Sigmoid colon (tissue), 7 donors: Measurements from ENCODE around the gene UTP11. TPM values are rescaled to one million over a fixed set of nuclear protein-coding genes. Genes with fewer than 3 reads are reported as not detected.

Experiments used
- DNase-seq: peaks from one replicate; pipeline ENCODE4 v3.0.0-alpha.2; 2019
- H3K27ac ChIP-seq, 4 donors: fragments of 200-600 bp; sonication (generic); one replicate each; pipeline ENCODE4 v1.5.1; 2016 to 2019; ENCODE audit warnings: mild to moderate bottlenecking in 1 of 4
- H3K27me3 ChIP-seq, 3 donors: fragments of 200-600 bp; sonication (generic); one replicate each; pipeline ENCODE4 v1.5.1; 2019; ENCODE audit warnings: mild to moderate bottlenecking in 1 of 3
- H3K36me3 ChIP-seq, 4 donors: fragments of 200-600 bp; sonication (generic); one replicate each; pipeline ENCODE4 v1.5.1; 2016 to 2019
- H3K4me1 ChIP-seq, 4 donors: fragments of 200-600 bp; sonication (generic); one replicate each; pipeline ENCODE4 v1.5.1; 2017 to 2019
- H3K4me3 ChIP-seq, 4 donors: fragments of 200-600 bp; sonication (generic); one replicate each; pipeline ENCODE4 v1.5.1; 2017 to 2019; ENCODE audit warnings: mild to moderate bottlenecking in 2 of 4, moderate library complexity in 1 of 4
- H3K9me3 ChIP-seq, 4 donors: fragments of 200-600 bp in 3 of 4; sonication (generic) in 3 of 4; one replicate each; pipeline versions ENCODE4 v1.5.1 to v1.6.1; 2013 to 2019
- EP300 ChIP-seq, 4 donors: sonication (generic); formaldehyde crosslinking; IDR thresholded peaks; one replicate each; pipeline ENCODE4 v1.6.1; 2017; ENCODE audit warnings: antibody characterized with exemption in 4 of 4
- POLR2A ChIP-seq, 2 donors: fragments of 450-650 bp; IDR thresholded peaks; one replicate each; pipeline ENCODE4 v1.6.1; 2016; ENCODE audit warnings: antibody characterized with exemption in 2 of 2, mild to moderate bottlenecking in 2 of 2, moderate library complexity in 2 of 2
- POLR2AphosphoS5 ChIP-seq, 4 donors: sonication (generic); formaldehyde crosslinking; IDR thresholded peaks; one replicate each; pipeline ENCODE4 v1.6.1; 2017; ENCODE audit warnings: antibody characterized with exemption in 4 of 4
- WGBS, 2 donors: extraction: QIAGEN DNeasy Blood & Tissue Kit; methylation state at CpG; one replicate each; pipeline ENCODE4 v1.1.7; 2013; 5-methylcytosine and 5-hydroxymethylcytosine counted together
- intact Hi-C: fragments of 100-400 bp; cut with DNase I; formaldehyde crosslinking; loops from one replicate; pipeline ENCODE4 v1.15.1; 2023
- polyA plus RNA-seq, 3 donors: library from polyadenylated mRNA; stranded (reverse); fragments of 200-250 nt; gene quantifications; one replicate each; pipeline ENCODE4 v1.2.3, GENCODE V29; 2013
- total RNA-seq, 4 donors: library from RNA; depleted of rRNA; stranded (reverse); fragments of >200 nt; gene quantifications; one replicate each; pipeline ENCODE4 v1.1.0, GENCODE V29; 2016
- TF ChIP-seq, protein P1 (sequence below), 4 experiments: fragments of 450-650 bp in 3 of 4; fragments of 200-600 bp in 1 of 4; IDR thresholded peaks; one replicate each; pipeline ENCODE4 v1.5.1; 2016 to 2019; ENCODE audit warnings: antibody characterized with exemption in 4 of 4, mild to moderate bottlenecking in 3 of 4, moderate library complexity in 2 of 4
- donor health status: healthy with polysubstance abuse.
- donor health status: Bipolar disorder and iron deficiency.
- donor health status: healthy.

UTP11 gene
- total and polyA plus RNA-seq, 7 donors = 14.4 to 76.5 (median 54.8) TPM

DNA sequence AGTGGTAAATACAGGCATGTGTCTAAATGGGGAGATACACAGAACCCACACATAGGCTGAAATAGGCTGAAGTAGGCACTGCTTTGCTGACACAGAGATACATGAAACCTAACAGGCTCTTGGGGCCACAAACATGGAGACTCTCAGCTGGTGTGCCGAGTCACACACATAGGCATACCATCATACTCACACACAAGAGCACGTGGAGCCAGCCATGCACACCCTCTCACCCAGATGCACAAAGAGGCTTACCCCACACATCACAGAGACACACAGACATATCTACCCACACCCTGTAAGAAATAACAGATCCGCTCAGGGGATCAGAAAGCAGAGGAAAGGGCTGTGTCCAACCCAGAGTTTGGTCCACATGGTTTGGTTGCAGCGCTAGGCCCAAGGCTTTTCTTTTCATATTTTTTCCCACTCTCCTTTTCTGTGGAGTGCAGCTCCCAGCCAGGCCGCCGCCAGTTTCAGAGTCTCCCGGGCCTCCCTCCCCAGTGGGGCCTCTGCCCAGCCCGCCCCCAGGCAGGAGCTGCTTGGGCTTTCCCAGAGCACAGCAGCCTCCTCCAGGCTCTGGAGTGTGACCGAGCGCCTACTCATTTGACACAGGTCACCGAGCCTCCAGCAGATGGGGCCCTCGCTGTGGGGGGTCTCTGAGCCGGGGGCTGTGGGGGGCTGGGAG, 38.0 kb downstream of the UTP11 start:
- peaks cover 0 to 20% (median 17%) of the 10 kb centered on the region in 4 donors for H3K4me1 ChIP-seq
- no peak overlapping the region for H3K4me3 ChIP-seq
- H3K27me3 ChIP-seq = peaks cover 11 to 35% (median 27%) of the 10 kb centered on the region in 3 donors
- no peaks in the 10 kb centered on the region for H3K9me3 ChIP-seq
- intact Hi-C loops = no loop called here
- no peaks in the 10 kb centered on the region for H3K36me3 ChIP-seq
- 69% methylated on average over 13 of the region's 13 CpGs for WGBS, 2 donors
- H3K27ac ChIP-seq = no peak overlapping the region
- no peak for TF ChIP-seq POLR2A (IDR thresholded peaks at IDR 0.05)
- TF ChIP-seq, protein P1, sequence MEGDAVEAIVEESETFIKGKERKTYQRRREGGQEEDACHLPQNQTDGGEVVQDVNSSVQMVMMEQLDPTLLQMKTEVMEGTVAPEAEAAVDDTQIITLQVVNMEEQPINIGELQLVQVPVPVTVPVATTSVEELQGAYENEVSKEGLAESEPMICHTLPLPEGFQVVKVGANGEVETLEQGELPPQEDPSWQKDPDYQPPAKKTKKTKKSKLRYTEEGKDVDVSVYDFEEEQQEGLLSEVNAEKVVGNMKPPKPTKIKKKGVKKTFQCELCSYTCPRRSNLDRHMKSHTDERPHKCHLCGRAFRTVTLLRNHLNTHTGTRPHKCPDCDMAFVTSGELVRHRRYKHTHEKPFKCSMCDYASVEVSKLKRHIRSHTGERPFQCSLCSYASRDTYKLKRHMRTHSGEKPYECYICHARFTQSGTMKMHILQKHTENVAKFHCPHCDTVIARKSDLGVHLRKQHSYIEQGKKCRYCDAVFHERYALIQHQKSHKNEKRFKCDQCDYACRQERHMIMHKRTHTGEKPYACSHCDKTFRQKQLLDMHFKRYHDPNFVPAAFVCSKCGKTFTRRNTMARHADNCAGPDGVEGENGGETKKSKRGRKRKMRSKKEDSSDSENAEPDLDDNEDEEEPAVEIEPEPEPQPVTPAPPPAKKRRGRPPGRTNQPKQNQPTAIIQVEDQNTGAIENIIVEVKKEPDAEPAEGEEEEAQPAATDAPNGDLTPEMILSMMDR (IDR thresholded peaks at IDR 0.05) = no peak
- no peak for TF ChIP-seq POLR2AphosphoS5 (IDR thresholded peaks at IDR 0.05)
- no peak for TF ChIP-seq EP300 (IDR thresholded peaks at IDR 0.05)
- DNase-seq = no peak

DNA sequence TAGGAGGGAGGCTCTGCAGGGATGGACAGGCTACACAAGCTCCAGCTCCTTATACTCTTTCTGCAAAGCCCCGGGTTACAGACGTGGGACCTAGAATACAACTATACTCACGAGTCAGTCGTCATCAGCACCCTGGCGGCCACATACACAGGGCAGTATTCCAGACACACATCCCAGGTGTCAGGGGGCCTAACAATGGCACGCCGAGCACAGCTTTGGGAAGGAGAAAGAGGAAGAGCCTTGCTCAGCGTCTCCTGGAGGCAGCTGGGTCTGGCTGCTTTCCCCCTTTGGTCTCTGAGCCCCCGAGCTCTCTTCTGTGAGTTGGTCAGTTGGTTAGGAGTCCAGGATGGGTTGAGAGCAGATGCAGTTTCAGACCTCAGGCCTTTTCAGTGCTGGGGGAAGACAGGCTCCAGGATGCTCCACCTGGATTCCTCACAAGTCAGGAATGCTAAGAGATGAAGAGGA, 38.6 kb downstream of the UTP11 start:
- H3K36me3 ChIP-seq = no peaks in the 10 kb centered on the region
- WGBS, 2 donors = 75 to 78% methylated on average over 9 of the region's 9 CpGs
- H3K4me3 ChIP-seq = no peak overlapping the region
- TF ChIP-seq EP300 (IDR thresholded peaks at IDR 0.05) (no peak), POLR2A (IDR thresholded peaks at IDR 0.05) (no peak), POLR2AphosphoS5 (IDR thresholded peaks at IDR 0.05) (no peak)
- TF ChIP-seq, protein P1 (IDR thresholded peaks at IDR 0.05) = no peak
- peaks cover 6 to 30% (median 23%) of the 10 kb centered on the region in 3 donors for H3K27me3 ChIP-seq
- no peak overlapping the region for H3K27ac ChIP-seq
- intact Hi-C loops = no loop called here
- H3K4me1 ChIP-seq = peaks cover 0 to 16% (median 12%) of the 10 kb centered on the region in 4 donors
- no peak for DNase-seq
- no peaks in the 10 kb centered on the region for H3K9me3 ChIP-seq

DNA sequence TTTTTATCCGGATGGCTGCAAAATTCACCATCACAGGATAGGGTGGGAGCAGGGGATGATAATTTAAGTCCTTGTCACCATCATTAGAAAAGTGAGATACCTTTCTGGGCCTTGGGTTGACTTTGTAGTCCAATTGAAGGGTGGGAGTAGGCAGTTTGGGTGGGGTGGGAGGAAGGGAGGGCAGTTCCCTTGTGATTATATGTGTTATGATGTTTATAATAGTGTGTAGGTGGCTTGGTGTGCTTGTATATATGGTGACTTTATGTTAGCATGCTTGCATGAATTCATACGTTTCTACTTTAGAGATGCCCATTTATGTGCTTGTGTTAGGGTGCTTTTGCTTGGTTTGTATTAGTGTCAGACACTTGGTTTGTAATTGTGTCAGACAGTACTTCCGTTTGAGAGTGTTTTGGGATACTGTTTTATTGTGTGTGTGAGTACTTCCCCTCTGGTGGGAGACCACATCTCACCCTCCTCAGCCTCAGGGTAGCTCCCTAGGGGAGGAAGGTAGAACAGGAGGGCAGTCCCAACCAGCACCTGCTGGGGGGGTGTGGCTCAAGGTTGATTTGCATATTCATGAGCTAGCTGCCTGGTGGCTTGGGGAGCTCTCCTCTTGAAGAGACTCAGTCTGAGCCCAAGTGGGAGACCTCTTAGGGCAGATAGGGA, 40.3 kb downstream of the UTP11 start:
- DNase-seq = no peak
- no peaks in the 10 kb centered on the region for H3K9me3 ChIP-seq
- peaks cover 0 to 3% (median 2%) of the 10 kb centered on the region in 4 donors for H3K4me1 ChIP-seq
- no peak overlapping the region for H3K4me3 ChIP-seq
- no peak for TF ChIP-seq POLR2A (IDR thresholded peaks at IDR 0.05)
- TF ChIP-seq, protein P1 (IDR thresholded peaks at IDR 0.05) = no peak
- no peak for TF ChIP-seq EP300 (IDR thresholded peaks at IDR 0.05)
- TF ChIP-seq POLR2AphosphoS5 (IDR thresholded peaks at IDR 0.05) = no peak
- H3K27me3 ChIP-seq = peaks cover 6 to 30% (median 23%) of the 10 kb centered on the region in 3 donors
- no peaks in the 10 kb centered on the region for H3K36me3 ChIP-seq
- WGBS, 2 donors = 34 to 50% methylated on average over 3 of the region's 3 CpGs
- no peak overlapping the region for H3K27ac ChIP-seq
- intact Hi-C loops = no loop called here

DNA sequence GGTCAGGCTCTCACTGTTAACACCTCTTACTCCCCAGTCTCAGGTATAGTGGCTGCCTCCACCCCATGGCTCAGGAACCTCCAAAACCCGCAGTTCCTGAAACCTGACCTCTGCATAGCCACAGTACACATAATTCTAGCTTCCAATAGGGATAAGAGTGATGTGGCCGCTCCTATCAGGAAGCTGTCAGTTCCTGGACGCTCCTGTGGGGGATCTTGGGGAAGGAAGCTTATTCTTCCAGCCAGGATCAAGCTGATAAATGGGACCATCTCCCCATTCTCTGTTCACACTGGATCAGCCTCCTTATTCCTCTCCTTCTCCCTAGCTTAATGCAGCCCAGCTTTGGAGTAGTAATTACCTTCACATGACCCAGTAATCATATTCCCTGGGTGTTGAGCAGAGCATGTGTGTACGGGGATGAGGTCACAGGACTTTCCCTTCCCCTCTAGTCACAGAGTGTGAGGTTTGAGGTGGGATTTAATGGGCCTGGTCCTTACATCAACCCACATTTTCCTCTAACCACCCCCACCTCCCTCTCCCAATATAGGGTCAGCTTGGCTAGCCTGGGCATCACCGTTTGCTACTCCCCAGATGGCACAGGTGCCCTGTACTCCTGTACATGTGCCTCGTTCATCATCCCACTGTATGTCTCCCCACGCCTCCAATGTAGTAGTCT, 41.0 kb downstream of the UTP11 start:
- Histone ChIP-seq H3K27me3 (peaks cover under 1 to 28% (median 23%) of the 10 kb centered on the region in 3 donors), H3K9me3 (no peaks in the 10 kb centered on the region), H3K36me3 (no peaks in the 10 kb centered on the region), H3K27ac (no peak overlapping the region), H3K4me1 (no peaks in the 10 kb centered on the region), H3K4me3 (no peak overlapping the region)
- no peak for DNase-seq
- intact Hi-C loops = no loop called here
- 41 to 60% methylated on average over 7 of the region's 7 CpGs for WGBS, 2 donors
- no peak for TF ChIP-seq EP300 (IDR thresholded peaks at IDR 0.05)
- TF ChIP-seq, protein P1 (IDR thresholded peaks at IDR 0.05) = no peak
- no peak for TF ChIP-seq POLR2A (IDR thresholded peaks at IDR 0.05)
- TF ChIP-seq POLR2AphosphoS5 (IDR thresholded peaks at IDR 0.05) = no peak
